Right lobe of liver (tissue), 4 donors: ENCODE measurements around the gene OSBPL2.

Experiments
- POLR2A ChIP-seq: fragments of 450-650 bp; IDR thresholded peaks from one replicate; pipeline ENCODE4 v1.6.1; 2017; ENCODE audit warnings: antibody characterized with exemption, mild to moderate bottlenecking
- TF ChIP-seq, protein P1 (sequence below), 4 donors: fragments of 200-600 bp in 3 of 4; fragments of 450-650 bp in 1 of 4; IDR thresholded peaks; one replicate each; pipeline versions ENCODE4 v1.5.1 to v1.8.0; 2016 to 2022; ENCODE audit warnings: antibody characterized with exemption in 4 of 4, mild to moderate bottlenecking in 2 of 4
- donor health status: DM: no; HTN: no; CAD: no.
- donor health status: DM: no; HTN: no; CAD: no.
- donor health status: DM: no; HTN: yes; CAD: no.

DNA sequence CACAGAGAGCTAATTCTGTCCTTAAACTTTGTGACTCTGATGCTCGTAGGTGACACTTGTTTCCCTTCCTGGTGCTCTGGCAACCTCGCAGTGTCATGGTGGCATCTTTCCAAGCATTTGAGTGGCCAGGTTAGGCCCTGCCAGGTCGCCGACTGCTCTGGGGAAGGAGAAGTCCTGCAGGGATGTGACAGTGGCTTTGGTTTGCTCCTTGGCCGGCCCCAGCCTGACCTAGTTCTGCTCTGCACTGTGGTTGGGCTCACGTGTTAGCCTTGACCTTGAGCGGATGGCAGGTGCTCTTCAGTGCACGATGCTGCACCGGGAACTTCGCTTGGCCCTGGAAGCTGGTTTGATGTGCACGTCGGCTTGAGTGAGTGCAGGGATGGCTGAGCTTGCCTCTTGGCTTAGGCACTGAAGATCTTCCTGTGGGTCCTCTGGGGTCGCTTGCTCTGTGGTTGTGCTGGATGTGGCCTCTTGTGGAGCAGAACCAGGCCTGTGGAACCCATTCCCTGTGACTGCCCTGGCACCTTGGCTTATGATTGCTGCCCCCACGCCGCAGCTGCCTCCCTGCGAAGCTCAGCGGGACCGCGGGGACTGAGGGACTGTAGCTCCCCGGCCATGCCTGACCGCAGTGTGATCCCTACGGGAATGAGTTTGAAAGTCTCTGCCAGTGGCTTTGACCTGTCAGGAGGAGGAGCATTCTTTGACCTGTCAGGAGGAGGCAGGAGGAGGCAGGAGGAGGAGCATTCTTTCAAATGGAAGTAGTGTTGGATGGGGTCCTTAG lies 8.7 kb downstream of the OSBPL2 start:
- TF ChIP-seq, protein P1, sequence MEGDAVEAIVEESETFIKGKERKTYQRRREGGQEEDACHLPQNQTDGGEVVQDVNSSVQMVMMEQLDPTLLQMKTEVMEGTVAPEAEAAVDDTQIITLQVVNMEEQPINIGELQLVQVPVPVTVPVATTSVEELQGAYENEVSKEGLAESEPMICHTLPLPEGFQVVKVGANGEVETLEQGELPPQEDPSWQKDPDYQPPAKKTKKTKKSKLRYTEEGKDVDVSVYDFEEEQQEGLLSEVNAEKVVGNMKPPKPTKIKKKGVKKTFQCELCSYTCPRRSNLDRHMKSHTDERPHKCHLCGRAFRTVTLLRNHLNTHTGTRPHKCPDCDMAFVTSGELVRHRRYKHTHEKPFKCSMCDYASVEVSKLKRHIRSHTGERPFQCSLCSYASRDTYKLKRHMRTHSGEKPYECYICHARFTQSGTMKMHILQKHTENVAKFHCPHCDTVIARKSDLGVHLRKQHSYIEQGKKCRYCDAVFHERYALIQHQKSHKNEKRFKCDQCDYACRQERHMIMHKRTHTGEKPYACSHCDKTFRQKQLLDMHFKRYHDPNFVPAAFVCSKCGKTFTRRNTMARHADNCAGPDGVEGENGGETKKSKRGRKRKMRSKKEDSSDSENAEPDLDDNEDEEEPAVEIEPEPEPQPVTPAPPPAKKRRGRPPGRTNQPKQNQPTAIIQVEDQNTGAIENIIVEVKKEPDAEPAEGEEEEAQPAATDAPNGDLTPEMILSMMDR (IDR thresholded peaks at IDR 0.05) = no peak
- TF ChIP-seq POLR2A = no peak
